CD1c-positive myeloid dendritic cell (primary cell): ENCODE results near the gene PPP1R17.

ENCODE experiments used
- DNase-seq: peaks from one replicate; pipeline ENCODE4 v3.0.0-alpha.2; 2016; ENCODE audit errors: extremely low spot score

PPP1R17 gene

DNA sequence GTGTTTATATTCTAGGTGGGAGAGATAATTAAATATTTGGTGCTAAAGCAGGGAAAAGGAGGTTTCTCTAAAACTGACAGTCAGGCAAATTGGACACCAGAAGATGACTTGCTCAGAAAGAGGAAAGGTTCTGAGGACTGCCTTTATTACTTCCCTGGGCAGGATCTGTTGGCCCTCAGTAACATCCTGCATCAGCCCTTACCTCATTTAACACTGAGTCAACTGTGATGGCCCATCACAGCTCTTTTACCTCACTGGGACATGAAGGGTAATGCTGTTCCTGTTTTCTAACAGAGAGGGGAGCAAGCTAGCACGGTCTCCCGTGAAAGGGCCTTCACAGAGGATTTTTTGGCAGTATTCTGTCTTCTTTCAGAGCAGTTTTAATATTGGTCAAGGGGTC lies 12.0 kb downstream of the PPP1R17 start:
- no peak for DNase-seq

DNA sequence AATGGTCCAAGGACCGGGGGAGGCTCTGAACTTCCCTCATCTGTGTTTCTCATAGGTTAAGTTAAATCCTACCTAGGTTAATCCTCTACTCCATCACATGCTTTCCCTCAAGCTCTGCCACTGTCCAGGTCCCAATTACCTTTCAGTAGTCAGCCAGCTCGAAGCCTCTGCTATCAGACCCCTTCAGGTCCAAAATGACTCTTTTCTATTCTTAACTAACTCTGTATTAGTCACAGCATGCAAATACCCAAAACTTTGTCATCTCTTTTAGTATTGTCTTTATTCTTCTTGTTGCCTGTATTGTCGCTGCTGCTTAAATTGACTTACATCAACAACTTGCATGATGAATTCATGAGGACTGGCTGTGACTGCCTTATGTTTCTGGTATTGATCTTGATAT lies 15.3 kb downstream of the PPP1R17 start:
- DNase-seq = no peak

DNA sequence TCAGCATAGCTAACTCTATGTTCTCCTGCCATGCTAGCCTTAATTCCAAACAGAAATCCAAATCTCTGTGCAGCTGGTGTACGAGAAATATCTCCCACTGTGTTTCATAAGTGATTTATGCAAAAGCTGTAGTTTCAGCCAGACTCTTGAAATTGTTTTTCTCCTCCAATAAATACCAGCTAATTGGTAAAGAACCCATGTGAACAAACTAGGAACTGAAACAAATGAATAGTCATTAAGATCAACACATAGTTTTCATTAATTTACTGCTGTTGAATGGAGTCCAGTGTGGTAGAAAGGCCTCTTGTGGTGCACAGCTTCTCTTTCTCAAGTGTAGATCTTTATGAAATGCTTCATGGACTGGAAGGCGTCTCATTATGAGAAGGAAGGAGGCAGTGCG lies 18.4 kb downstream of the PPP1R17 start:
- DNase-seq = no peak

DNA sequence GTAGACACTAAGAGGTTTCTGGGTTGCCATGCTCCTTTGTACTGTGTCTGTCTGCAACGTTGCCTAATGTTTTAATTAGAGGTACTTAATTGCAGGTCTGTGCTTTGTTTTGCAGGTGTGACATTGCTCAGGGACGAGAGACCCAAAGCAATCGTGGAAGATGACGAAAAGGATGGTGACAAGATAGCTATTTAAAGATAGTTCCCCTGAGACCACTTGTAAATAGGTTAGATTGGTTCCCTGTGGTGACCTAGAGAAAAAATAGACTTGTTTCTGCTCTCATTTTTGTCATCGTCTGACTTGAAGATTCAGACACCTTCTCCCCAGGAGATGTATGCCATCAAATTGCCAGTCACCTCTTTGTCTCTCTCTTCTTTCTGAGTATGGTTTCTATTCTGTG lies 20.1 kb downstream of the PPP1R17 start:
- no peak for DNase-seq

DNA sequence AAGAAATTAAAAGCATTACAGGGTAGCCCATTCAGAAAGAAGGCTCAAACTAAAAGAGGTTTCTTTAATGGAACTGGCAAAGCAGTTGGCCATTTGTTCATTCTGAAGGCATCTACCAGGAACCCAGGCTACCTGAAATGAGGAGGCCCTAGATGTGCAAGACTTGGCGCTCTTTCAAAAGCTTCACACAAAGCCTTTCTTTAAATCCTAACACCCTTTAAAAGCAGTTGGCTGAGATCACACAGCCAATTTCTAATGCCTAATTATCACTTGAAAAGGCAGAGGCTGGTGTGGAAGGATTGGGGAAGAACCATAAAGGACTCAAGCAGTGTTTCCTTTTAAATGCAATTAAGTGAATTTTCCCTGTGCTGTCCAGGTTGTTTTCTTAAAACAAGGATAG lies 23.2 kb downstream of the PPP1R17 start:
- no peak for DNase-seq

DNA sequence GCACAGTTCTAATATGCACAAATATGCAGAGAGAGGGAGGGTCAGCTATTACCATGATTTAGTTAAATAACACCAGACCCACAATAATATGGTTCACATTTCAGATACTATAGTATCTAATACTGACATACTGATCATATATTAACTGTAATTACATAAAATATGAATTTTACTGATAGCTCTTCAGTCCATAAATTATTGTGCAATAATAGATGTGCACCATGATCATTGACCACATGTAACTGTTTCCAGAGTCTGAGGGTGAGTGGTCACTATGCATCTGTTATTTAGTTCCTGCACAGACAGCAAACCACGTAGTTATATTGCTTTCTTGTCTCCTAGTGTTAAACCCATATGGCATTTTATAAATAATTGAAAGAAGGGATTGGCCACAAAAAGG lies 29.3 kb downstream of the PPP1R17 start:
- no peak for DNase-seq

DNA sequence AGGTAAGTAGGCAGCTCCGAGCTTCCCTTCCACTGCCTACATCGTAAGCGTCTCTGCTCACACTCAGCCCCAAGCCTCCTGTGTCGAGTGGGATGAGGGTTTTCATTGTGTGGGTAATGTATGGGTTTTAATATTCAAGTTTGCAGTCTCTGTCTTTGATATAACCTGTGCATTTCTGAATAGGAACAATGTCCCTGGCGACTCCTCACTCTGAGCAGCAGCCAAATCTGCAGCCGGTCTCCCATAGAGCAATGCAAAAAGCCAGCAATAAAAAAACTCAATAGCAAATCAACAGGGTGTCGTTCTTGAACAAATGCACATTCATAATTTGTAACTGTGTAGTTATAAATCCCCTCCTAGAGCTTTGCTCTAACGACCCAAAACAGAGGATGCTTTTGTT lies 33.4 kb downstream of the PPP1R17 start:
- no peak for DNase-seq

DNA sequence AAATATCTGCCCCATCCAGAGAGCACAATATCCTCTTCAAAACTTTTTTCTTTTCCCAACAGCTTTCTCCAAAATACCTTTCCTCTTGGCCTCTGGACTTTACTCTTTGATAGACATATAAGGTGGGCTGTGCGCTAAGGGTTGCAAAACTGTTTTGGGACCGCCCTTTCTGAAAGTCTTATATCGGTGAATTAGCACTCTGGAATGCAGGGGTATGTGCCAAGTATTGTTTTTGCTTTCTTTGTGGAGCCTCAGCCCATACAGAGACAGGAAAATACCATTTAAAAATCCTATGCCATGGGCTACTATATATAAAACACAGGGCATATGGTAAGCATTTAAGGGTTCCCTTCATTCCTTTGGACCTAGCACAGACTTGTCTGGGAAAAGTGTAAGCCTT lies 37.7 kb downstream of the PPP1R17 start:
- DNase-seq = no peak

DNA sequence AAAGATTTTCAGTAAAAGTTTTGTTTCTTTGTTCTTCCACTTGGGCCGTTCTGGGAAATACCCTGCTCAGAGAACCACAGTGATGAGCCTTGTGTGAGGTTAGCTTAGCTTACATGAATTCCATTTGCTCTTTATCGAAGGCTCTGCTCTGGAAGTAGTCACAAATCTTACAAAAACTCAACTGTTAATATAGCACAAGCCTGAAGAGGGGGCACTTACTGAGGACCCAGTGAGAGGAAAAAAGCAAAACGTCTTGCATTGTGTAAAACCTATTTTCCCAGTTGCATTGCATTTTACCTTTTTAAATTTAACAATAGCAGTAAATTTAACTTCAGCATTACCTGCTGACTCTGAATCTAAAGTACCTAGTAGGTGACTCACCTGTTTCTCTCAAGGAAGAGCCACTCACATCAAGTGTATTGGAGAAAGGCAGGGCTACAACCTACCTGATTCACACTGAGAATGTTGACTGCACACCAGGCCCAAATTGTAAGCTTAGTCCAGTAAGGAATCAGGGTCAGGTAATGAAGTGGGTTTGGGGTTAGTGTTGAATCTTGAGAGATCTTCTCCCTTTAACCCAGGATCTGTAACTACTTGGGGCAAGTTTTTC lies 42.3 kb downstream of the PPP1R17 start:
- DNase-seq = no peak

DNA sequence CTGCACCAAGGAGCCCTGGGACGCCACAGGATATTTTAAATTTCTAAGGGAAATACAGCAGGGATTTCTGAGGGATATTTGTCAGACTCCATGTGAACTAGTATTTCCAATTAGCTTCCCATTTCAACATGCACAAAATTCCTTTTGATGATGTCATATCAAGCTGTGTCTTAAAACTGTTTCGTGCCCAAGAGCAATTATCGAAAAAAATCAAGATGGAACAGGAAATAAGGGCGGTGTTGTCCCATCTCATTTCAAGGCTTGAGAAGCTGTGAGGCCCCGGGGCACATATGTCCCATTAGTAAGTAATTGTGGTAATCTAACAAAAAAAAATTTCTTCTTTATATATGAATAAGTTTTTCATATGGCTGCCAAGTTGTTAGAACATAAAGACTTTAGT lies 47.4 kb downstream of the PPP1R17 start:
- DNase-seq = no peak

DNA sequence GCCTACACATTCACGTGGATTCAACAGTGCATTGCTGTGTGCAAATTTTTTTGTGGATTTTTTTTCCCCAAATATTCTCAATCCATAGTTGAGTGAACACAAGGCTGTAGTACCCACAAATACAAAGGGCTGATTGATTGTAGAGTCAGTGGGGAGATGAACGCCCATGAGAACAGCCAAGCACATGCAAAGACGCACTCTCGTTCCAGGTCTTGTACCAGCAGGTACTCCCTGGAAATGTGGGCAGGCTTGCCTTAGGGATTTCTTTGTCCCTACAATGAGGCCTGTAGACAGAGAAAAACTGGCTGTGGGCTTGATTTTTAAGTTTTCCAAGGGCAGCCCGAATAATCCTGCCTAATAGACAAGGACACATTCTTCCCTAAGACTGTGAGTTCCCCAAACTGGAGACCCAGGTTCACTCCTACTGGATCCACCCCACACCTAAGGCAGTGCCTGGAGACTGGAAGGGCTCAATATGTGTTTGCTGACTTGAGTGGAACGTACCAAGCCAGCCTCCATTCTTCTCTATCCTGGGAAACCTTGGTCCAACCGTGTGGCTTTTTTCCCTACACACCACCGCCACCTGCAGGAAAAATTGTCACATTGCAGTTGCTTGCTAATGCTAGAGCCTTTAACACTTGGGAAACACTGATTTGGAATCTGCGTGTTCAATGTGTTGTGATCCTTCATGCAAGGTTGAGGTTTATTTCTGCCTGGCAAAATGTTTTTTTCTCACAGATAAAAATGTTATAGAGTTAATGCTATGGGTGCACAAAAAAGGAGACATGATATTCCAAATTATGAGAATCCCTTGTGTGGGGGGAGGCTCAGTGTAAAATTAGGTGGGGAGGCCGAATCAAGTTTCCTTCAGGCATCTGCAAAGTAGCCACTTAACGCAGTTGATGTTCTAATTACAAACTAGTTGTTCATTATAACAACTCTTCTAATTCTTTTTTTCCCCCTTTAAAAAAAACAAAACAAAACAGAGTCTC lies 49.3 kb downstream of the PPP1R17 start:
- DNase-seq = peak; percentile 79

DNA sequence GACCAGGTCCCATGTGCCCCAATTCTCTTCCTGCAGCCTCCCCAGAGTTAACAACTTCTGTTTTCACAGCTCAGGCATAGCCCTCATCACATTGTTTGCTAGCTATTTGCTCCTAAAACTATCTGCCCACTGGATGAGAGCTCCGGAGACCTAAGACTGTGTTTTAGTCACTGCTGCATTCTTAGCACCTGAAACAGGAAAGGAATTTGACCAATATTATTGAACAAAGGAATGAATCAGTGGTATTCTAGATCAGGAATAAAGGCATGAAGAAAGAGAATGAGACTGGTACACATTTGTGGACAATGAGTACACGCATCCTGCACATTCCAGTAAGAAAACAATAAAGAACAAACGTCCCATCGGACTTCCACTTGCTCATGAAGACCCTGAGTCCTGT lies 54.8 kb downstream of the PPP1R17 start:
- no peak for DNase-seq

DNA sequence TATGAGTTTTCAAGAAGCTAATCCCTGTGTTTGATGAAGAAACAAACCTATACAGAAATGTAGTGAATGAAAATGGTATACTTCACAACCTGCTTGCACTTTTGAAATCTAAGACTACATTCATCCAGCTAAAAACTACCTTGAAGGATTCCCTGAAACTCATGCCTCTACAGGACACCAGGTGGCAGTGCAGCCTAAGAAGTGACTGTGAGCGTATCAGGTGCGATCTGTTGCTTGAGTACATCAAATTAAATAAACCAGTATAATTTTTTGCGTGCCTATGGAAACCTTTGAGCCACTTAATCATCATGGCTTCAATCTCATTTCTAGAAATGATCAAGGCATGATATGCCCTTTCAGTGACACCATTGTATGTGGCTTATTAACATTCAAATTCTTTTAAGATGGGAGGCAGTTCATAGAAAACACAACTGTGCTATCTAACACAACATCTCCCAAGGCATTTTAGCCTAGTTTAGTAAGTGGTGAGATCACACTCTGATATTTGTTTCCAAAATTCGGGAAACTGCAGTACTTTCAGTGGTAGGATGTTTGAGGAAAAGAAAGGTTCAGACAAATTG lies 57.4 kb downstream of the PPP1R17 start:
- peak; percentile 69 for DNase-seq

DNA sequence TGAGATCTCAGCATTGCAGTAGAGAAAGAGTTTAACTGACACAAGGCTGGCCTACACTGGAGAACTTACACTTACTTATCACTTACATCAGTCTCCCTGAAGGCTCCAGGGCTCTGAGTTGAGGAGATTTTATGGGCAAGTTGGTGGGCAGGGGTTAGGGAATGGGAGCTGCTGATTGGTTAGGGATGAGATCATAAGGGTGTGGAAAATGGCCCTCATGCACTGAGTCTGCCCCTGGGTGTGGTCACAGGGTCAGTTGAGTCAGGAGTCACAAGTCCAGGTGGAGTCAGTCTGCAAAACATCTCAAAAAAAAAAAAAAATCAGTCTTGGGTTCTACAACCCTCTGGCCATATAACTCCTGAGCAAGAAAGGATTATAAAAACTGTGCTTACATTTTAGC lies 60.5 kb downstream of the PPP1R17 start:
- no peak for DNase-seq

DNA sequence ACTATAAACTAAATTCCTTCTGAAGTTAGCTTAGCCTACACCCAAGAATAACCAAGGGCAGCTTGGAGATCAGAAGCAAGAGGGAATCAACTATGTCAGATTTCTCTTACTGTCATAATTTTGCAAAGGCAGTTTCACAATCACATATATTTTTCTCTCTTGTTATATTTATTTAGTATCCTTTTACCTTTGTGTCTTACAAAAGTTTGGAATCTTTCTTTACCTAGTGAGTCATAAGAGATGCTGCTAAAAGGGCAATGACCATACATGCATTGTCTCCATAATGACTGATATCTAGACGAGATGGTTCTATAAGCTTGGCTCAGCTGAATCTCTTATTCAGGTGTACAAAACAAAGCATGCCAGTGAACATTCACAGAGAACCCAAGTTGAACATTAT lies 61.1 kb downstream of the PPP1R17 start:
- DNase-seq = no peak

DNA sequence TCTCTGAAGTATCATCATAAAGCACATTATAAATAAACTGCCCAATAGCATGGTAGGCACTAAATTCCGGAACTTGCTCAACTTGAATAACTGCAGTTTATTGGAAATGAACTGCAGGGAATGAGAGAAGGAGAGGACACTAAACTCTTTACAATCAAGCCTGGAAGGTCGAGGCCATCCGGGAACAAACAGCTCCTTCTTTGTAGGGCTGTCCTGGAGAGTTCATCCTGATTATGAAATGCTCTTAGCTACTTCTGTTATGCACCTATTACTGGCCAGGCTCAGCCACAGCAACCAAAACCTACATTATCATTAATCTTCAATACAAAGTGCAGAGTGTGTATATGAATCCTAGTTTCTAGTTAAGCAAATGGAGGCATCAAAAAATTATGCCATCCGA lies 64.7 kb downstream of the PPP1R17 start:
- no peak for DNase-seq
